ENCODE results near the gene PANK1.

PANK1 gene

DNA sequence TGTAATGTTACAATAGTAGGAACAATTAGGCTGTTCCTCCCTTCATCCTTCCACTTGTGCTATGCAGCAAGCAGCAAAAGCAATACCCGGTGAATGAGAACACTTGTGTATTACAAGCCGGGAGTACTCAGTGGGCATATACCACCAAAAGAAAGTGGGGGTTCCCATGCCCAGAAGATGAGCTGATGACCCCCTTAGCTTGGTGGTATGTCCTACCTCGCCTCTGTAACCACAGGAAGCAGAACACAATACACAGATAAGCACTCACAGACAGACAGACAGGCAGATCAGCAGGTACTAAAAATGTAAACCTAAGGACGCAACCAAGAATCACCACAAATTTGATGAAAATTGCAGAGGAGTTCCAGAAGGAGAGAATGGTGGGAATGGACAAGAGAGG, 40.9 kb upstream of the PANK1 start:
- Histone ChIP-seq H3K4me3 (ENCODE audit: low read length) (no peak overlapping the region), H3K9ac (ENCODE audit: low read length) (no peak overlapping the region), H3K9me3 (ENCODE audit: insufficient read depth, low read length) (no peaks in the 10 kb centered on the region), H2AFZ (ENCODE audit: low read depth, low read length) (no peak overlapping the region), H3K4me1 (ENCODE audit: low read length) (peaks cover 7% of the 10 kb centered on the region; the same call in 1 of the 2 replicates), H3K36me3 (replicated peaks; ENCODE audit: low read depth, low read length) (no peaks in the 10 kb centered on the region), H3K4me2 (ENCODE audit: low read length) (no peak overlapping the region), H4K20me1 (ENCODE audit: insufficient read depth, low read length) (no peaks in the 10 kb centered on the region), H3K27me3 (ENCODE audit: low read depth, low read length) (no peaks in the 10 kb centered on the region), H3K27ac (ENCODE audit: low read length) (no peak overlapping the region), H3K79me2 (ENCODE audit: low read length) (no peaks in the 10 kb centered on the region)
- no peak for TF ChIP-seq EZH2phosphoT487 (IDR thresholded peaks at IDR 0.05; ENCODE audit: low read depth)
- TF ChIP-seq, protein P1, sequence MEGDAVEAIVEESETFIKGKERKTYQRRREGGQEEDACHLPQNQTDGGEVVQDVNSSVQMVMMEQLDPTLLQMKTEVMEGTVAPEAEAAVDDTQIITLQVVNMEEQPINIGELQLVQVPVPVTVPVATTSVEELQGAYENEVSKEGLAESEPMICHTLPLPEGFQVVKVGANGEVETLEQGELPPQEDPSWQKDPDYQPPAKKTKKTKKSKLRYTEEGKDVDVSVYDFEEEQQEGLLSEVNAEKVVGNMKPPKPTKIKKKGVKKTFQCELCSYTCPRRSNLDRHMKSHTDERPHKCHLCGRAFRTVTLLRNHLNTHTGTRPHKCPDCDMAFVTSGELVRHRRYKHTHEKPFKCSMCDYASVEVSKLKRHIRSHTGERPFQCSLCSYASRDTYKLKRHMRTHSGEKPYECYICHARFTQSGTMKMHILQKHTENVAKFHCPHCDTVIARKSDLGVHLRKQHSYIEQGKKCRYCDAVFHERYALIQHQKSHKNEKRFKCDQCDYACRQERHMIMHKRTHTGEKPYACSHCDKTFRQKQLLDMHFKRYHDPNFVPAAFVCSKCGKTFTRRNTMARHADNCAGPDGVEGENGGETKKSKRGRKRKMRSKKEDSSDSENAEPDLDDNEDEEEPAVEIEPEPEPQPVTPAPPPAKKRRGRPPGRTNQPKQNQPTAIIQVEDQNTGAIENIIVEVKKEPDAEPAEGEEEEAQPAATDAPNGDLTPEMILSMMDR (IDR thresholded peaks at IDR 0.05; ENCODE audit: low read depth, low read length): no peak

GRCh38 chr10:89684604-89685003, 39.6 kb upstream of the PANK1 start:
- H3K9ac ChIP-seq (ENCODE audit: low read length): no peak overlapping the region
- H4K20me1 ChIP-seq (ENCODE audit: insufficient read depth, low read length): no peaks in the 10 kb centered on the region
- H3K36me3 ChIP-seq (replicated peaks; ENCODE audit: low read depth, low read length): no peaks in the 10 kb centered on the region
- H3K79me2 ChIP-seq (ENCODE audit: low read length): no peaks in the 10 kb centered on the region
- no peaks in the 10 kb centered on the region for H3K9me3 ChIP-seq (ENCODE audit: insufficient read depth, low read length)
- H3K27me3 ChIP-seq (ENCODE audit: low read depth, low read length): no peaks in the 10 kb centered on the region
- H3K4me3 ChIP-seq (ENCODE audit: low read length): no peak overlapping the region
- peaks cover 14% of the 10 kb centered on the region for H3K4me1 ChIP-seq (ENCODE audit: low read length)
- TF ChIP-seq, protein P1 (IDR thresholded peaks at IDR 0.05; ENCODE audit: low read depth, low read length): no peak
- TF ChIP-seq EZH2phosphoT487 (IDR thresholded peaks at IDR 0.05; ENCODE audit: low read depth): no peak
- no peak overlapping the region for H3K27ac ChIP-seq (ENCODE audit: low read length)
- H3K4me2 ChIP-seq (ENCODE audit: low read length): no peak overlapping the region
- no peak overlapping the region for H2AFZ ChIP-seq (ENCODE audit: low read depth, low read length)

GRCh38 chr10:89683883-89684282, 38.8 kb upstream of the PANK1 start:
- no peak overlapping the region for H3K4me3 ChIP-seq (ENCODE audit: low read length)

DNA sequence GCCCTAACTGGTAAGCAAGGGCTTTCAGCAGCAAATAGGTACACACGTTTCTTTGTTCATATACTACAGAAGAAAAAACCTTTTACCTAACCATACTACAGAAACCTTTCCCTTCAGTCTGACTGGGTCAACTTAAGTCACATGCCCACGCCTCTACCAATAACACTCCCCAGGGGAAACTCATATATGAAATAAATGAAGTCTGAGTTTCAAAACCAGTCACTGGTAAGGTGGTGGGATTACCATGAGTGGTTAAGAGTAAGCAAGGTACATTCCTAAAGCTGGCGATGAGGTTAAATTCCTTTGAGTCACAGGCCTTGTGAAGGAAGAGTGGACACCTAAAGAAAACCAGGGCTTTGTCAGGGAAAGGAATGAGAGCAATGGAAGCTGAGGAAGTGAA, 34.9 kb upstream of the PANK1 start:
- no peak overlapping the region for H3K4me3 ChIP-seq (ENCODE audit: low read length)
- TF ChIP-seq, protein P1 (IDR thresholded peaks at IDR 0.05; ENCODE audit: low read depth, low read length): no peak
- no peak for TF ChIP-seq EZH2phosphoT487 (IDR thresholded peaks at IDR 0.05; ENCODE audit: low read depth)
- peak overlapping the region; percentile 4; the same call in 1 of the 2 replicates for H3K4me2 ChIP-seq (ENCODE audit: low read length)
- no peaks in the 10 kb centered on the region for H3K9me3 ChIP-seq (ENCODE audit: insufficient read depth, low read length)
- H3K27me3 ChIP-seq (ENCODE audit: low read depth, low read length): no peaks in the 10 kb centered on the region
- H3K36me3 ChIP-seq (replicated peaks; ENCODE audit: low read depth, low read length): no peaks in the 10 kb centered on the region
- H3K79me2 ChIP-seq (ENCODE audit: low read length): no peaks in the 10 kb centered on the region
- no peak overlapping the region for H3K9ac ChIP-seq (ENCODE audit: low read length)
- peaks cover 17% of the 10 kb centered on the region for H3K4me1 ChIP-seq (ENCODE audit: low read length)
- H4K20me1 ChIP-seq (ENCODE audit: insufficient read depth, low read length): no peaks in the 10 kb centered on the region
- peak overlapping the region; percentile 45; the same call in 1 of the 2 replicates for H2AFZ ChIP-seq (ENCODE audit: low read depth, low read length)
- no peak overlapping the region for H3K27ac ChIP-seq (ENCODE audit: low read length)

More at GRCh38 chr10:89683883-89684282, 38.8 kb upstream of the PANK1 start:
- Histone ChIP-seq H3K9me3 (ENCODE audit: insufficient read depth, low read length) (no peaks in the 10 kb centered on the region), H3K4me1 (ENCODE audit: low read length) (peaks cover 17% of the 10 kb centered on the region), H2AFZ (ENCODE audit: low read depth, low read length) (no peak overlapping the region), H3K4me2 (ENCODE audit: low read length) (peak overlapping the region; percentile 24), H4K20me1 (ENCODE audit: insufficient read depth, low read length) (no peaks in the 10 kb centered on the region), H3K79me2 (ENCODE audit: low read length) (no peaks in the 10 kb centered on the region), H3K9ac (ENCODE audit: low read length) (no peak overlapping the region), H3K36me3 (replicated peaks; ENCODE audit: low read depth, low read length) (no peaks in the 10 kb centered on the region), H3K27ac (ENCODE audit: low read length) (no peak overlapping the region), H3K27me3 (ENCODE audit: low read depth, low read length) (no peaks in the 10 kb centered on the region)
- TF ChIP-seq, protein P1 (IDR thresholded peaks at IDR 0.05; ENCODE audit: low read depth, low read length): no peak
- TF ChIP-seq EZH2phosphoT487 (IDR thresholded peaks at IDR 0.05; ENCODE audit: low read depth): no peak
